ENCODE measurements around the gene GTF2F2.

GTF2F2 gene

GRCh38 chr13:45104261-45104660 is 16.0 kb upstream of the GTF2F2 start:
- Histone ChIP-seq H3K27ac (ENCODE audit: low read depth, low read length) (no peak overlapping the region), H3K4me3 (ENCODE audit: low read length) (no peak overlapping the region), H3K27me3 (ENCODE audit: control insufficient read depth, insufficient read depth, low read length) (no peaks in the 10 kb centered on the region), H3K4me1 (ENCODE audit: control insufficient read depth, insufficient read depth, low read length) (no peaks in the 10 kb centered on the region), H3K36me3 (ENCODE audit: control insufficient read depth, insufficient read depth, low read length) (no peaks in the 10 kb centered on the region), H3K9ac (ENCODE audit: low read length) (no peak overlapping the region)

GRCh38 chr13:45105895-45106294 is 14.4 kb upstream of the GTF2F2 start:
- Histone ChIP-seq H3K27ac (ENCODE audit: low read depth, low read length) (no peak overlapping the region), H3K27me3 (ENCODE audit: control insufficient read depth, insufficient read depth, low read length) (no peaks in the 10 kb centered on the region), H3K36me3 (ENCODE audit: control insufficient read depth, insufficient read depth, low read length) (no peaks in the 10 kb centered on the region), H3K9ac (ENCODE audit: low read length) (no peak overlapping the region), H3K4me3 (ENCODE audit: low read length) (no peak overlapping the region), H3K4me1 (ENCODE audit: control insufficient read depth, insufficient read depth, low read length) (no peaks in the 10 kb centered on the region)

GRCh38 chr13:45107539-45107938 is 12.8 kb upstream of the GTF2F2 start:
- Histone ChIP-seq H3K27me3 (ENCODE audit: control insufficient read depth, insufficient read depth, low read length) (no peaks in the 10 kb centered on the region), H3K9ac (ENCODE audit: low read length) (no peak overlapping the region), H3K27ac (ENCODE audit: low read depth, low read length) (no peak overlapping the region), H3K4me3 (ENCODE audit: low read length) (no peak overlapping the region), H3K36me3 (ENCODE audit: control insufficient read depth, insufficient read depth, low read length) (no peaks in the 10 kb centered on the region), H3K4me1 (ENCODE audit: control insufficient read depth, insufficient read depth, low read length) (no peaks in the 10 kb centered on the region)

GRCh38 chr13:45108716-45109101 is 11.6 kb upstream of the GTF2F2 start:
- no peak overlapping the region for H3K4me3 ChIP-seq (ENCODE audit: low read length)
- H3K36me3 ChIP-seq (ENCODE audit: control insufficient read depth, insufficient read depth, low read length) = no peaks in the 10 kb centered on the region
- H3K9ac ChIP-seq (ENCODE audit: low read length) = no peak overlapping the region
- no peaks in the 10 kb centered on the region for H3K27me3 ChIP-seq (ENCODE audit: control insufficient read depth, insufficient read depth, low read length)
- no peaks in the 10 kb centered on the region for H3K4me1 ChIP-seq (ENCODE audit: control insufficient read depth, insufficient read depth, low read length)
- no peak overlapping the region for H3K27ac ChIP-seq (ENCODE audit: low read depth, low read length)

- no peaks in the 10 kb centered on the region for H3K36me3 ChIP-seq (ENCODE audit: control insufficient read depth, insufficient read depth, low read length)
- H3K27ac ChIP-seq (ENCODE audit: low read depth, low read length) = no peak overlapping the region
- no peaks in the 10 kb centered on the region for H3K27me3 ChIP-seq (ENCODE audit: control insufficient read depth, insufficient read depth, low read length)
- H3K4me1 ChIP-seq (ENCODE audit: control insufficient read depth, insufficient read depth, low read length) = no peaks in the 10 kb centered on the region
- no peak overlapping the region for H3K9ac ChIP-seq (ENCODE audit: low read length)
- no peak overlapping the region for H3K4me3 ChIP-seq (ENCODE audit: low read length)
These were observed 11.1 kb upstream of the GTF2F2 start for GRCh38 chr13:45109102-45109720.

- Histone ChIP-seq H3K36me3 (ENCODE audit: control insufficient read depth, insufficient read depth, low read length) (no peaks in the 10 kb centered on the region), H3K4me3 (ENCODE audit: low read length) (no peak overlapping the region), H3K27me3 (ENCODE audit: control insufficient read depth, insufficient read depth, low read length) (no peaks in the 10 kb centered on the region), H3K9ac (ENCODE audit: low read length) (no peak overlapping the region), H3K27ac (ENCODE audit: low read depth, low read length) (no peak overlapping the region), H3K4me1 (ENCODE audit: control insufficient read depth, insufficient read depth, low read length) (no peaks in the 10 kb centered on the region)
These were observed 6.8 kb upstream of the GTF2F2 start for GRCh38 chr13:45113233-45114224.

GRCh38 chr13:45119469-45119990 is 780 bp upstream of the GTF2F2 start:
- peak overlapping the region; percentile 91 for H3K27ac ChIP-seq (ENCODE audit: low read depth, low read length)
- peak overlapping the region; percentile 98 for H3K4me3 ChIP-seq (ENCODE audit: low read length)
- no peaks in the 10 kb centered on the region for H3K36me3 ChIP-seq (ENCODE audit: control insufficient read depth, insufficient read depth, low read length)
- H3K4me1 ChIP-seq (ENCODE audit: control insufficient read depth, insufficient read depth, low read length) = peaks cover 12% of the 10 kb centered on the region
- peak overlapping the region; percentile 81 for H3K9ac ChIP-seq (ENCODE audit: low read length)
- H3K27me3 ChIP-seq (ENCODE audit: control insufficient read depth, insufficient read depth, low read length) = no peaks in the 10 kb centered on the region

GRCh38 chr13:45120967-45121831 is 889 bp downstream of the GTF2F2 start:
- Histone ChIP-seq H3K27me3 (ENCODE audit: control insufficient read depth, insufficient read depth, low read length) (no peaks in the 10 kb centered on the region), H3K4me1 (ENCODE audit: control insufficient read depth, insufficient read depth, low read length) (peaks cover 12% of the 10 kb centered on the region), H3K27ac (ENCODE audit: low read depth, low read length) (peak overlapping the region; percentile 91)

GRCh38 chr13:45122941-45123340 is 2.6 kb downstream of the GTF2F2 start:
- Histone ChIP-seq H3K4me3 (ENCODE audit: low read length) (no peak overlapping the region), H3K9ac (ENCODE audit: low read length) (no peak overlapping the region), H3K4me1 (ENCODE audit: control insufficient read depth, insufficient read depth, low read length) (peaks cover 12% of the 10 kb centered on the region), H3K36me3 (ENCODE audit: control insufficient read depth, insufficient read depth, low read length) (no peaks in the 10 kb centered on the region), H3K27ac (ENCODE audit: low read depth, low read length) (no peak overlapping the region), H3K27me3 (ENCODE audit: control insufficient read depth, insufficient read depth, low read length) (no peaks in the 10 kb centered on the region)

More at GRCh38 chr13:45120967-45121831, 889 bp downstream of the GTF2F2 start:
- no peaks in the 10 kb centered on the region for H3K36me3 ChIP-seq (ENCODE audit: control insufficient read depth, insufficient read depth, low read length)
- H3K9ac ChIP-seq (ENCODE audit: low read length) = peak overlapping the region; percentile 81
- peak overlapping the region; percentile 98 for H3K4me3 ChIP-seq (ENCODE audit: low read length)

- H3K4me1 ChIP-seq (ENCODE audit: control insufficient read depth, insufficient read depth, low read length) = no peaks in the 10 kb centered on the region
- no peak overlapping the region for H3K4me3 ChIP-seq (ENCODE audit: low read length)
- no peak overlapping the region for H3K9ac ChIP-seq (ENCODE audit: low read length)
- no peaks in the 10 kb centered on the region for H3K27me3 ChIP-seq (ENCODE audit: control insufficient read depth, insufficient read depth, low read length)
- H3K36me3 ChIP-seq (ENCODE audit: control insufficient read depth, insufficient read depth, low read length) = no peaks in the 10 kb centered on the region
- H3K27ac ChIP-seq (ENCODE audit: low read depth, low read length) = no peak overlapping the region
These were observed 12.2 kb downstream of the GTF2F2 start for GRCh38 chr13:45132369-45133064.

GRCh38 chr13:45133396-45134118 is 13.2 kb downstream of the GTF2F2 start:
- H3K9ac ChIP-seq (ENCODE audit: low read length) = no peak overlapping the region
- H3K4me1 ChIP-seq (ENCODE audit: control insufficient read depth, insufficient read depth, low read length) = no peaks in the 10 kb centered on the region
- H3K27me3 ChIP-seq (ENCODE audit: control insufficient read depth, insufficient read depth, low read length) = no peaks in the 10 kb centered on the region
- peak overlapping the region; percentile 30 for H3K27ac ChIP-seq (ENCODE audit: low read depth, low read length)
- H3K4me3 ChIP-seq (ENCODE audit: low read length) = no peak overlapping the region
- no peaks in the 10 kb centered on the region for H3K36me3 ChIP-seq (ENCODE audit: control insufficient read depth, insufficient read depth, low read length)
